T-cell (primary cell): ENCODE measurements around the gene KIAA1217. TPM values are rescaled to one million over a fixed set of nuclear protein-coding genes. Genes with fewer than 3 reads are reported as not detected.

Experiments
- ATAC-seq, 4 experiments: fragments of 200-7000 bp in 3 of 4; fragments of 150-1000 bp in 1 of 4; cut with Tn5 transposase; replicated peaks in 1 of 4; 1 replicate in 3 of 4; 2 replicates in 1 of 4; pipeline ENCODE4 v1.10.0; 2021; ENCODE audit warnings: moderate library complexity in 3 of 4, mild to moderate bottlenecking in 2 of 4, moderate number of reproducible peaks in 1 of 4
- CTCF ChIA-PET, 2 donors: fragments of 300-600 bp; sonication (Branson Sonifier 250); formaldehyde crosslinking; loops; one replicate each; lab custom pipeline; 2022; ENCODE audit warnings: antibody characterized with exemption in 2 of 2; lab: Charles Lee
- POLR2A ChIA-PET, 2 donors: fragments of 300-600 bp; sonication (Branson Sonifier 250); formaldehyde crosslinking; loops; one replicate each; lab custom pipeline; 2022; ENCODE audit warnings: antibody characterized with exemption in 2 of 2; lab: Charles Lee
- DNase-seq, 35 experiments: peaks; one replicate each; pipeline versions ENCODE4 v3.0.0 to v3.0.0-alpha.2; 2013 to 2023
- H3K27ac ChIP-seq: one replicate; pipeline ENCODE4 v1.5.1; 2013; ENCODE audit warnings: low read length
- H3K27me3 ChIP-seq, 2 experiments: replicated peaks in 1 of 2; 1 replicate in 1 of 2; 2 replicates in 1 of 2; pipeline versions ENCODE4 v1.6.1 to v1.7.0; 2013; ENCODE audit warnings: low read length in 1 of 2, mixed read lengths in 1 of 2; ENCODE audit not compliant: control insufficient read depth in 2 of 2, insufficient read depth in 2 of 2; ENCODE audit errors: extremely low read depth in 1 of 2
- H3K36me3 ChIP-seq, 2 donors: 1 replicate in 1 of 2; 2 replicates in 1 of 2; pipeline versions ENCODE4 v1.6.1 to v1.7.0; 2013; ENCODE audit warnings: low read length in 1 of 2; ENCODE audit not compliant: control insufficient read depth in 2 of 2, insufficient read depth in 1 of 2; ENCODE audit errors: extremely low read depth in 1 of 2
- H3K4me1 ChIP-seq, 2 experiments: 1 replicate in 1 of 2; 2 replicates in 1 of 2; pipeline versions ENCODE4 v1.6.1 to v1.7.0; 2013; ENCODE audit warnings: low read length in 2 of 2, mixed read lengths in 1 of 2; ENCODE audit not compliant: insufficient read depth in 2 of 2, control insufficient read depth in 1 of 2; ENCODE audit errors: extremely low read depth in 1 of 2
- H3K4me3 ChIP-seq, 2 donors: 1 replicate in 1 of 2; 2 replicates in 1 of 2; pipeline versions ENCODE4 v1.5.1 to v1.7.0; 2013; ENCODE audit warnings: mild to moderate bottlenecking in 2 of 2, low read length in 1 of 2, moderate library complexity in 1 of 2; ENCODE audit not compliant: control insufficient read depth in 1 of 2; ENCODE audit errors: extremely low read depth in 1 of 2
- H3K9me3 ChIP-seq: 2 replicates; pipeline ENCODE4 v1.7.0; 2013
- H3K27ac Mint-ChIP-seq, 2 donors: one replicate each; pipeline ENCODE4 v1.8.0; 2020 to 2021; ENCODE audit warnings: mild to moderate bottlenecking in 2 of 2, mixed read lengths in 2 of 2
- H3K27me3 Mint-ChIP-seq, 2 donors: one replicate each; pipeline ENCODE4 v1.8.0; 2021 to 2022; ENCODE audit warnings: mixed read lengths in 2 of 2
- H3K36me3 Mint-ChIP-seq: one replicate; pipeline ENCODE4 v1.8.0; 2021; ENCODE audit warnings: mixed read lengths
- H3K4me1 Mint-ChIP-seq, 3 donors: one replicate each; pipeline ENCODE4 v1.8.0; 2020 to 2022; ENCODE audit warnings: mixed read lengths in 3 of 3, mild to moderate bottlenecking in 1 of 3
- H3K4me3 Mint-ChIP-seq, 3 donors: one replicate each; pipeline ENCODE4 v1.8.0; 2020 to 2022; ENCODE audit warnings: mild to moderate bottlenecking in 3 of 3, mixed read lengths in 3 of 3, moderate library complexity in 3 of 3
- H3K9me3 Mint-ChIP-seq, 3 donors: one replicate each; pipeline ENCODE4 v1.8.0; 2020 to 2022; ENCODE audit warnings: mixed read lengths in 3 of 3
- WGBS: methylation state at CpG from one replicate; pipeline ENCODE4 v1.1.5; 2013; ENCODE audit warnings: missing lambda C conversion rate; ENCODE audit not compliant: insufficient coverage; 5-methylcytosine and 5-hydroxymethylcytosine counted together
- total RNA-seq, 35 experiments: library from RNA in 6 of 35; stranded (reverse) in 6 of 35; fragments of 120-200 nt in 1 of 35; gene quantifications; one replicate each; pipeline versions ENCODE4 v1.2.1 to v1.2.4 and lab custom pipeline; 2013 to 2026

KIAA1217 gene
- total RNA-seq, 5 donors from 2014 or later (not counting 1 experiment from before 2014, with no cell fraction given) = 0.12 to 1.2 (median 0.66) TPM; not detected in 1

GRCh38 chr10:24570658-24571426, 361.9 kb downstream of the KIAA1217 start:
- Mint-ChIP-seq H3K27me3 (peaks cover 15 to 32% of the 10 kb centered on the region in 2 donors), H3K36me3 (no peaks in the 10 kb centered on the region), H3K9me3 (no peaks in the 10 kb centered on the region), H3K4me3 (no peak overlapping the region), H3K4me1 (peaks cover 0 to 5% (median 0%) of the 10 kb centered on the region in 3 donors), H3K27ac (no peak overlapping the region)
- ChIA-PET POLR2A (no interaction called here), CTCF (no interaction called here)
- H3K36me3 ChIP-seq = no peaks in the 10 kb centered on the region
- H3K4me3 ChIP-seq = no peak overlapping the region
- H3K4me1 ChIP-seq = no peaks in the 10 kb centered on the region
- H3K27ac ChIP-seq = no peak overlapping the region
- no peak for DNase-seq
- WGBS = 82% methylated on average over 9 of the region's 9 CpGs
- no peaks in the 10 kb centered on the region for H3K9me3 ChIP-seq
- peaks cover 0 to 32% of the 10 kb centered on the region in 2 experiments for H3K27me3 ChIP-seq
- ATAC-seq = no peak

DNA sequence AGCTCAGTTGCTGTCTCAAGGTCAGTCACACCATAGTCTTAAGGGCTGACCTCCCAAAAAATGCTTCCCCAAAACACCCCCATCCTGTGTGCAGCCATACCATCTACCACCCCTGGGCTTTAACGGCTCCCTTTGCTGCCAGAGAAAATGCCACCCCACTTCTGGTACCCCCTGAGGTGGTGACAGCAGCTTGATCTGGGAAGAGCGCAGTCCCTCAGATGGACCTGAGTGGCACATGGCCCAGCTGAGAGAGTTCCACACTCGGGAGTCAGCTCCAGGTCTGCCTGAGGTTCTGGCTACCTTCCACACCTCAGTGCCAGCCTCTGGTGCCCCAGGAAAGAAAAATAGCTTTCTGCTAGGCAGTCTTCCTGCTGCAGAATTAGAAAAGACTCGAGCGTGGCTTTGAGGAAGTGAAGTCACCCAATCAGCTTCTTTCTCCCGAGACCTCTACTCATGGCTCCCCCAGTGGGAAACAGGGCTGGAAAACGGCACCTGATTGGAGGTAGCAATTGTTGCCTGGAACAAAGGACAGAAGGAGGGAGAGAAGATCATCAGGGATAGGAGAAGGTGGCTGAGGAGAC, 363.0 kb downstream of the KIAA1217 start:
- Histone ChIP-seq H3K4me3 (no peak overlapping the region), H3K9me3 (no peaks in the 10 kb centered on the region), H3K4me1 (no peaks in the 10 kb centered on the region), H3K36me3 (no peaks in the 10 kb centered on the region), H3K27me3 (peaks cover 0 to 32% of the 10 kb centered on the region in 2 experiments), H3K27ac (no peak overlapping the region)
- WGBS = 93% methylated on average over 3 of the region's 7 CpGs
- no peak overlapping the region for H3K27ac Mint-ChIP-seq
- POLR2A ChIA-PET = no interaction called here
- no peak overlapping the region for H3K4me3 Mint-ChIP-seq
- peaks cover 0 to 5% (median 0%) of the 10 kb centered on the region in 3 donors for H3K4me1 Mint-ChIP-seq
- H3K27me3 Mint-ChIP-seq = peaks cover 15 to 32% of the 10 kb centered on the region in 2 donors
- ATAC-seq (no peak), DNase-seq (no peak)
- no peaks in the 10 kb centered on the region for H3K9me3 Mint-ChIP-seq
- CTCF ChIA-PET = interaction anchor here in 1 of 2 donors (0.6 kb wide), 1 partner anchor 324 kb away, joined by 3 read pairs; no protein-coding TSS in a partner anchor
- no peaks in the 10 kb centered on the region for H3K36me3 Mint-ChIP-seq

- Histone ChIP-seq H3K4me1 (no peaks in the 10 kb centered on the region), H3K36me3 (no peaks in the 10 kb centered on the region), H3K9me3 (no peaks in the 10 kb centered on the region), H3K27ac (no peak overlapping the region), H3K27me3 (peaks cover 0 to 23% of the 10 kb centered on the region in 2 experiments), H3K4me3 (no peak overlapping the region)
- Mint-ChIP-seq H3K27me3 (peaks cover 15 to 24% of the 10 kb centered on the region in 2 donors), H3K9me3 (no peaks in the 10 kb centered on the region), H3K36me3 (no peaks in the 10 kb centered on the region), H3K27ac (no peak overlapping the region), H3K4me1 (peaks cover 0 to 5% (median 0%) of the 10 kb centered on the region in 3 donors), H3K4me3 (no peak overlapping the region)
- WGBS = 95% methylated on average over 6 of the region's 9 CpGs
- POLR2A ChIA-PET = no interaction called here
- CTCF ChIA-PET = no interaction called here
- DNase-seq (no peak), ATAC-seq (no peak)
Measured at GRCh38 chr10:24574161-24574560, 365.2 kb downstream of the KIAA1217 start.

DNA sequence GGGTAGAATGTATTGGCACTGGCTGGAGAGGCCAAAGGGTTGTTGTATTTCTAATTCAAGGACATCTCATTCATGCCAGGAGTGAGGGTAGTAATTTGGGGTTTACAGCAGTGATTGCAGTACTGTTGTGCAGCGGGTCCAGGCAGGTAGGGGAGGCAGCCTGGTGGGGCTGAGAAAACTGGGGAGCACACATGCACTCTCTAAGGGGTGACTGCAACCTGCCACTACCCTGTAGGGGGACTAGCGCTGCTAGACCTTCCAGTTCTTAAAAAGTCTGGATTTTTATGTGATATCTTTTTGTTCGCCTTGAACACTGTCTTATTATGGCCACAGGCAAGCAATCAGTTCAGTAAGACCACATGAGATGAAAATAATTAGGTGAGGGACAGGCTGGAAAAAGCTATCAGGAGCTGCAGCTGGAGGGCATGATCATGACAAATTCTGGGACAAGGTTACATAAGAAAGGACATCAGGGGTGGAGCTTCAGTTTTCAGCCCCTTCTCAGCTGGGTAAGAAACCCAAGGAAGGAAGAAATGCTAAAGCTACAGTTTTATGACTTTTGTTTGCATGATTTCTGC, 365.7 kb downstream of the KIAA1217 start:
- Histone ChIP-seq H3K9me3 (no peaks in the 10 kb centered on the region), H3K4me1 (no peaks in the 10 kb centered on the region), H3K4me3 (no peak overlapping the region), H3K27me3 (peaks cover 0 to 19% of the 10 kb centered on the region in 2 experiments), H3K27ac (no peak overlapping the region), H3K36me3 (no peaks in the 10 kb centered on the region)
- H3K4me1 Mint-ChIP-seq = peaks cover 0 to 5% (median 0%) of the 10 kb centered on the region in 3 donors
- no peaks in the 10 kb centered on the region for H3K36me3 Mint-ChIP-seq
- CTCF ChIA-PET = interaction anchor here in 1 of 2 donors (0.6 kb wide), 1 partner anchor 397 kb away, joined by 5 read pairs; no protein-coding TSS in a partner anchor
- no peaks in the 10 kb centered on the region for H3K9me3 Mint-ChIP-seq
- POLR2A ChIA-PET = no interaction called here
- ATAC-seq (no peak), DNase-seq (no peak)
- H3K27me3 Mint-ChIP-seq = peaks cover 15 to 22% of the 10 kb centered on the region in 2 donors
- H3K4me3 Mint-ChIP-seq = no peak overlapping the region
- no peak overlapping the region for H3K27ac Mint-ChIP-seq
- 100% methylated on average over 1 of the region's 3 CpGs for WGBS

DNA sequence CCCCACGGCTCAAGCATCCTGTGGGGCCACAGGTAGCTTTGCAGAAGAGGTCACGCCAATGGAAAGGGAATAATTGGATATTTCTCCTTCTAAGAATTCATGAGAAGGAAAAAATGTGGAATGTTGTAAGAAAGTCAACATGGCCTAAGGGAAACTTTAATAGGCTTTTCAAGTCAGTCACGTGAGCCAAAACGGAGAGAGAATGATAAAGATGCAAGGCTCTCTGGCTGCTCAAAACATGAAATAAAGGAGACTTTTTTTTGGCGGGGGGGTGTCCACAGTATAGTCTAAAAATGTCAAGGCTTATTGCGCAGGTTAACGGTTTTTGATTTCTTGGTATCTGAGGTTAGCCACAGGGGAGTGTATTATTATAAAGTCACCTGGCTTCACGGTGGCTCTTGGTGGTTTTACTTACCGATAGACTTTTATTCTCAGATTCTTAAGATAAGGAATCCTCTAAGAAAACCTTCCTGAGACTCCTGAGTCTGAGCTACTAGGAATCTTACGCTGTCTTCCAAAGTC, 366.6 kb downstream of the KIAA1217 start:
- H3K36me3 ChIP-seq = no peaks in the 10 kb centered on the region
- no peaks in the 10 kb centered on the region for H3K4me1 ChIP-seq
- ChIA-PET CTCF (interaction anchor here in 1 of 2 donors (0.6 to 0.9 kb wide), 2 partner anchors 46 to 396 kb away, joined by 5 to 7 read pairs; no protein-coding TSS in a partner anchor), POLR2A (no interaction called here)
- Mint-ChIP-seq H3K27ac (no peak overlapping the region), H3K4me1 (peaks cover 0 to 5% (median 0%) of the 10 kb centered on the region in 3 donors), H3K9me3 (no peaks in the 10 kb centered on the region), H3K36me3 (no peaks in the 10 kb centered on the region), H3K27me3 (peaks cover 11 to 16% of the 10 kb centered on the region in 2 donors), H3K4me3 (no peak overlapping the region)
- H3K9me3 ChIP-seq = no peaks in the 10 kb centered on the region
- H3K27ac ChIP-seq = no peak overlapping the region
- peaks cover 0 to 12% of the 10 kb centered on the region in 2 experiments for H3K27me3 ChIP-seq
- no peak for DNase-seq
- H3K4me3 ChIP-seq = no peak overlapping the region
- WGBS = 43% methylated on average over 2 of the region's 10 CpGs
- ATAC-seq = no peak

DNA sequence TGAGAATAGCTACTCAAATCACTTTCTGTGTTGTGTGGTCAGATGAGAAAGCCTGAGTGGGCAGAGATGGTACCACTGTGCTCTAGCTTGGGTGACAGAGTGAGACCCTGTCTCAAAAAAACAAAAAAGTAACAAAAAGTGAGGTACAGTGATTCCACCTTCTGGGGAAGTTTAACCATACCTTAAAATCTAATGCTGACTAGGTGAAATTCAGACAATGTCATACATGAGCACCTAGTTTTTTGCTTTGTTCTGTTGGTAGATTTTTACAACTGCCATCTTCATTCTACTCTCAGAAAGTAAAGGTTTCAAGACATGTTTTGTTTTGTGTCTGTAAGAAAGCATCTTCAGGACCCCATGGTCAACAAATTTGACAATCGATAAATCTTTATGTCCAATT, 370.5 kb downstream of the KIAA1217 start:
- DNase-seq (no peak), ATAC-seq (no peak)
- Mint-ChIP-seq H3K4me1 (peaks cover 0 to 5% (median 0%) of the 10 kb centered on the region in 3 donors), H3K27me3 (peaks cover 7 to 9% of the 10 kb centered on the region in 2 donors), H3K36me3 (peaks cover 7% of the 10 kb centered on the region), H3K4me3 (no peak overlapping the region), H3K9me3 (no peaks in the 10 kb centered on the region), H3K27ac (no peak overlapping the region)
- H3K27me3 ChIP-seq = no peaks in the 10 kb centered on the region
- H3K9me3 ChIP-seq = no peaks in the 10 kb centered on the region
- ChIA-PET POLR2A (no interaction called here), CTCF (interaction anchor here in 1 of 2 donors (0.6 kb wide), 1 partner anchor 22 kb away, joined by 3 read pairs; no protein-coding TSS in a partner anchor)
- H3K36me3 ChIP-seq = no peaks in the 10 kb centered on the region
- no CpG with 5 or more reads among the region's 1 CpG for WGBS
- H3K4me1 ChIP-seq = no peaks in the 10 kb centered on the region
- no peak overlapping the region for H3K4me3 ChIP-seq
- no peak overlapping the region for H3K27ac ChIP-seq
